ENCODE measurements around the gene STK24.

GRCh38 chr13:98544104-98544710 lies 32.7 kb downstream of the STK24 start:
- TF ChIP-seq CTCF (conservative IDR thresholded peaks at IDR 0.05; ENCODE audit: low read length), result no peak
- TF ChIP-seq EZH2phosphoT487 (IDR thresholded peaks at IDR 0.05; ENCODE audit: borderline replicate concordance, low read depth, low read length), result no peak

Measured in OCI-LY7 (cell line).